ENCODE results near the gene P2RX3.

DNA sequence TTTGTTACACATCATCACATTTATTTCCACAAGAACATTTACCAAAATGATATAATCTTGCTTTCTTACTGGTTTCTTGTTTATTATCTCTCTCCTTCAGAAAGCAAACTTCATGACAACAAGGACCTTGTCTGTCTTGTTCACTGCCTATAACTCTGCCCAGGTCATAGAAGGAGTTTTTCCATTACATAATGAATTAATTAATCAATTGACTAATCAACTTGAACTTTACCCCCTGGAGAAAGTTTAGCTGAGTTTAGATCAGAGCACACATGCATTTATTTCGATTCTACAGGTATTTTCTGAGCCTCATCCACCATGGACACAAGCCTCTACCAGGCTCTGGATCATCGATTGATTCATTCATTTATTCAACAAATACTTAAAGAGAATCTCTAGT is 58.6 kb downstream of the P2RX3 start:
- TF ChIP-seq POLR2AphosphoS5 (IDR thresholded peaks at IDR 0.05) = no peak
- TF ChIP-seq, protein P1, sequence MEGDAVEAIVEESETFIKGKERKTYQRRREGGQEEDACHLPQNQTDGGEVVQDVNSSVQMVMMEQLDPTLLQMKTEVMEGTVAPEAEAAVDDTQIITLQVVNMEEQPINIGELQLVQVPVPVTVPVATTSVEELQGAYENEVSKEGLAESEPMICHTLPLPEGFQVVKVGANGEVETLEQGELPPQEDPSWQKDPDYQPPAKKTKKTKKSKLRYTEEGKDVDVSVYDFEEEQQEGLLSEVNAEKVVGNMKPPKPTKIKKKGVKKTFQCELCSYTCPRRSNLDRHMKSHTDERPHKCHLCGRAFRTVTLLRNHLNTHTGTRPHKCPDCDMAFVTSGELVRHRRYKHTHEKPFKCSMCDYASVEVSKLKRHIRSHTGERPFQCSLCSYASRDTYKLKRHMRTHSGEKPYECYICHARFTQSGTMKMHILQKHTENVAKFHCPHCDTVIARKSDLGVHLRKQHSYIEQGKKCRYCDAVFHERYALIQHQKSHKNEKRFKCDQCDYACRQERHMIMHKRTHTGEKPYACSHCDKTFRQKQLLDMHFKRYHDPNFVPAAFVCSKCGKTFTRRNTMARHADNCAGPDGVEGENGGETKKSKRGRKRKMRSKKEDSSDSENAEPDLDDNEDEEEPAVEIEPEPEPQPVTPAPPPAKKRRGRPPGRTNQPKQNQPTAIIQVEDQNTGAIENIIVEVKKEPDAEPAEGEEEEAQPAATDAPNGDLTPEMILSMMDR (IDR thresholded peaks at IDR 0.05 in 8 of 11, conservative IDR thresholded peaks at IDR 0.05 in 3 of 11) = no peak

Measured in spleen (tissue), 7 donors.